GM11168 (cell line): ENCODE results near the gene KPNB1.

ENCODE experiments used
- in situ Hi-C: fragments of 300-500 bp; cut with MboI; formaldehyde crosslinking; loops from one replicate; pipeline ENCODE4 v1.12.0; 2022; ENCODE audit warnings: low sequenced_read_pairs; ENCODE audit not compliant: unreplicated experiment

The KPNB1 gene

DNA sequence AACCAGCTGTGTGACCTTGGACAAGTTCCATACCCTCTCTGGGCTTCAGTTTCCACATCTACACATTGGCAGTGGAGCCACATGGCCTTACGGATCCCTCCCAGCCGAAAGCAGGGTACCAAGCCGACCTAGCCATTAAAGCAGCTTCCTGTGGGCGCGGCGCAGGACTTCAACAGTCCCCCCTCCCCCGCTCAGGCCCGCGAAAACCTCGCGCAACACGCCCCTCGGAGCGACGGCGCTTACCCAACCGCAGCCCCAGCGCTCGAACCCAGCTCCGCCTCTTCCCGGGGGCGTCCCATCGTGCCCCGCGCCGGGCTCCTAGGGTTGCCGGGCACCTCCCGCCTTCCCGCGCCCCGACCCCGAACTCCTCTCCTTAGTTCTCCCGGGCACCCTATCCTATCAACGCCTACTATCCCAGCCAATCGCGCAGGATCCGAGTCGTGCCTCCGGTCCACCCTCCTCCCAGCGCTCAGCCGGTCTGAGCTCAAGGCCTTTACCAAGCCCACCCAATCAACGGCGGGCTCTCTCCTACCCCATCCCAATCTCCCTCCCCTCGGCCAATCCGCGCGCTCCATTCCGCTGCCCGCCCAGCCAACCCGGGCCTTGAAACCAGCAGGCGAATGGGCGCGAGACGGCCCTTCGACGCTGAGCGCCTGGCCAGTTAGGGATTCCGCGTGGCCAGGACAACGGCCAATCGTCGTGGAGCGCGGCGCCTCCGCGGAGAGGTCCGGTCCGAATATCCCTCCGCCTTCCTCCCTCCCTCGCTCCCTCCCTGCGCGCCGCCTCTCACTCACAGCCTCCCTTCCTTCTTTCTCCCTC, at the start of gene KPNB1:
KPNB1 (plus strand) TSS at position 767 of the 819 bp plus-strand sequence. CDS start 326 bp downstream, outside the sequence.
- in situ Hi-C loops: no loop called here

DNA sequence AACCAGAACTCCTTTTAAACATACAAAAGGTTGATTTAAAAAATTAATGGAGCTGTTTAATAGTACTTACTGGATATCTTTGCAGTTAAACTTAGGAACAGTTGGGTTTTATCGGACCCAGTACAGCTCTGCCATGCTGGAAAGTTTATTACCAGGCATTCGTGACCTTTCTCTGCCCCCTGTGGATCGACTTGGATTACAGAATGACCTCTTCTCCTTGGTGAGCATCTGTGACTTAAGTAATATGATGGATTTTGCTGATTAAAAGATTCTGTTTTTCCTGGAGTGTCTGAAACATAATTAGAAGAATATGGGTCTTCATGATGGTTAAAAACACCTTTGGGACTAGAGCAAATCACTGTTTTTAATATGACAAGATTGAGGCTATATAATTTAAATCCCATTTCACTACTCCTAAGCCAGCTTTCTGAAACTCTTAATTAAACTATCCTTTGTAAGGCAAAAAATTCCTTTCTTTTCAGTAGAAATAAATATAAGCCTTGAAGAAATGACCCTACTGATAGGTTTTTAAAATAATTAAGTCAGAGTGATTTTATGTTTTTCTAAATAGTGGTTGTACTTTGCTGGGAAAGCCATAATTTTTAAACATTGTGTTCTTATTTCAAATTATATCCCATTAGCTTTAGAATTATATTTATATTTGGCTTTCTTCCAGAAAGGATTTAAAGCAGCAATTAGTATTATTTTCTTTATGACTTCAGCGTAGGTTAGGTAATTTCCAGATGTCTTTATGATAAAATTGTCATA, 45.7 kb upstream of the KPNB1 start:
- in situ Hi-C loops: loop anchor here (25.0 kb wide), 1 partner anchor 92 kb away; no protein-coding TSS in a partner anchor

DNA sequence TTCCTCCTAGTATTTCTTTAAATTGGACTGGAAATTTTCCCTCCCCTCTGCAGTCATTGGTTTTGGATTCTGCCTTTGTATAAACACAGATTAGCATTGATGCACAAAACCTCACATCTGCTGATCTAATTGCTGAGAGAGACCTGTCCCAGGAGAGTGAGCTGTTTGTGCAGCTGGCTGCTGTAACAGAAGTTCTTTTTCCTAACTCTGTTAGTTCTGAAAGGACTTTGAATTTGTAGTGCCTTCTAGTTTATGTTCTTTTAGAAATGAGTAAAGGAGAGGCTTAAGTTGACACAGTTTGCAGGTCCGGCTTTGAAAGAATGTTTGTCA, 45.2 kb upstream of the KPNB1 start:
- in situ Hi-C loops: loop anchor here (25.0 kb wide), 1 partner anchor 92 kb away; no protein-coding TSS in a partner anchor

DNA sequence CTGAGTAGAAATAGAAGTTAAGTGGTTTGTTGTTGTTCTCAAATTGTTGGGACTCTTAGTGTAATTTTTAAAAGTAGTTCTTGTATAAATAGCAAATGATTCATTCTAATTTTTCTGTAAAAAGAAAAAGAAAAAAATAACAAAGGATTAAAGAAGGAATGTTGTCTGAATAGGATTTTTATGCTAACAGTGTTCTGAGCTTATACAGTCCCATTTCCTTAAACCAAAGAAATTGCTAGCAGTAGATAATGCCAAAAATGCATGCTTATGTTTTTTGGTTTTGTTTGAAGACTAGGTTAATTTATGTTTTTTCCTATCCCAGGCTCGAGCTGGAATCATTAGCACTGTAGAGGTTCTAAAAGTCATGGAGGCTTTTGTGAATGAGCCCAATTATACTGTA, 44.7 kb upstream of the KPNB1 start:
- in situ Hi-C loops: loop anchor here (25.0 kb wide), 1 partner anchor 93 kb away; no protein-coding TSS in a partner anchor

DNA sequence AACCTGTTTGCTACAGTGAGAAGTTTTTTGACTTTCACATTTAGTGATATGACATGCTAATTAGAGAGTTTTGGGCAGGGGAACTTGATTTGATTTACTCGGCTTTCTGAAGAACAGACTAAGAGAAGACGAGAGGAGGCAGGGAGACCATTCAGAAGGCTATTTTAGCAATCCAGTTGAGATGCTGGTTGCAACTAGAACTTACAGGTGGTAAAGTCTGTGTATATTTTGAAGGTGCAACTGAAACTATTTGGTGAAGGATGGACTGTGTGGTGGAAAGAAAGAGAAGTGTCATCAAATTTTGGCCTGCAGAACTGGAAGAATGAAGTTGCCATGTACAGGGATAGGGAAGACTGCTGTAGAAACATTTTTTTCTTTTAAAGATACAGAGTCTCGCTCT, 42.2 kb upstream of the KPNB1 start:
- in situ Hi-C loops: loop anchor here (25.0 kb wide), 1 partner anchor 95 kb away; no protein-coding TSS in a partner anchor

DNA sequence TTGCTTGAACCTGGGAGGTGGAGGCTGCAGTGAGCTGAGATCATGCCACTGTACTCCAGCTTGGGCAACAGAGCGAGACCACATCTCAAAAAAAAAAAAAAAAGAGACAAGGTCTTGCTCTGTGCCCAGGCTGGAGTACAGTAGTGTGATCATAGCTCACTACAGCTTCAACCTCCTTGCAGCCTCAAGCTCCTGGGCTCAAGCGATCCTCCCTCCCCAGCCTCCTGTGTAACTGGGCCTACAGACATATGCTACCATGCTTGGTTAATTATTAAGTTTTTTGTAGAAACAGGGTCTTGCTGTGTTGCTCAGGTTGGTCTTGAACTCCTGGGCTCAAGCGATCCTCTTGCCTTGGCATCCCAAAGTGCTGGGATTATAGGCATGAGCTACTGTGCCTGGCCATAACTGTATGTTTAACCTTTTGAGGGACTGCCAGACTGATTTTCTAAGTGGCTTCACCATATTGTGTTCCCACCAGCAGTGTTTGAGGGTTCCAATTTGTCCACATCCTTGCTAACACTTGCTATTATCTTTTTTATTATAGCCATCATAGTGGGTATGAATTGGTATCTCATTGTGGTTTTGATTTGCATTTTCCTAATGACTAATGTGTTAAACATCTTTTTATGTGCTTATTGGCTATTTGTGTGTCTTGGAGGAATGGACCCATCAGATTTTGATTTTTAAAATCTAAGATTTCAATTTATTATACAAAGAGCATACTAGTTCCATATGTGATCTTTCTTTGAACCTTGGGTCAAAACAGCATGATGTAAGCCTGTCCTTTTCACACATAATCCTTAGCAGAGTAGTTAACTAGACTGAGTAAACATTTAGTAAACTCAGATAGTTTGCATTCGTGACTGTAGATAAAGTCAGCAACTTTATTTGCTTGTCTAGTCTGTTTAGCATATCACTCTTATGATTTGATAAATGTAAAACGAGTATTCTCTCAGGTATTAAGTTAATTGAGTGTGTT, 38.1 kb upstream of the KPNB1 start:
- in situ Hi-C loops: loop anchor here (10.0 to 25.0 kb wide), 2 partner anchors 99 to 387 kb away; no protein-coding TSS in a partner anchor

DNA sequence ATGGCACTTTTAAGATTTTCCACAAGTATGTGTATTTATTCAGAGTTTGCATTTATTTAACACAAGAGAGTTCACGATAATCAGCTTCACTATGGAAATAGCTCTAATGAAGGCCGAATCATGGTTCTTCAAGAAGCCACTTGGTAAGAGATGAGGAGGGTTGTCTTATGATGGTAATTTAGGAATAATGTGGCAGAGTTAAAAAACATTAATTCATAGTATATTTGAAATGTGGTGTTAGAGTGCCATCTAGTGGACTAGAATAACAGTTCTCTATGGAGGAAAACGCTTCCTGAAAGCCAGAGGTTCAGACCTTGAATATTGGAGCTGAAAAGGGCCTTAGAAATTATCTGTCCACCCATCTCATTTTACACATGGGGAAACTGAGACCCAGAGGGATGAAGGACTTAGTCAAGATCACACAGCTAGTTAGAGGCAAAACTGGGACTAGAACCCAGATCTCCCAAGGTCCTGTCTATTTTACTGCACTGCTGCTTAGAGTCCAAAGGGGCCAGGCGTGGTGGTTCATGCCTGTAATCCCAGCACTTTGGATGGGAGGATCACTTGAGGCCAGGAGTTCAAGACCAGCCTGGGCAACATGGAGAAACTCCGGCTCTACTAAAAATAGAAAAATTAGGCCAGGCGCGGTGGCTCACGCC, 33.8 kb upstream of the KPNB1 start:
- in situ Hi-C loops: loop anchor here (10.0 to 25.0 kb wide), 2 partner anchors 104 to 391 kb away; no protein-coding TSS in a partner anchor

DNA sequence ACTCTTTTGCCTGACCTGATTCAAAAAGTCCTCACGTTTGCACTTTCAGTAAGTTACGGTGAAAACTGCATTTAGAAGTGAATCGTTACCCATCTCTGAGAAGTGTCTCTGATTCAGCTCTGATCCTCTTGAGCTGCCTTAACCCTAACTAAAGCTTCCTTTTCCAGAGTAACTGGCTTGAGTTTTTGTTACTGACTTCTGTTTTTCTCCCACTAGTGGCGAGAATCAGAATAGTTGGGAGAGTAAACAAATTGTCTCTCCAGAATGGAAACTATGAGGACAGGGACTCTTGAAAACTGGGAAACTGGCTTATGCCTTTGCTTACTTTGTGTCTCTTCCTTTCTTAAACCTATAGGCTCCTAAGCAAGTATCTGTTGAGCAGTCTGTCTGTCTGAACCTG, 31.3 kb upstream of the KPNB1 start:
- in situ Hi-C loops: loop anchor here (10.0 to 25.0 kb wide), 2 partner anchors 106 to 394 kb away; no protein-coding TSS in a partner anchor

DNA sequence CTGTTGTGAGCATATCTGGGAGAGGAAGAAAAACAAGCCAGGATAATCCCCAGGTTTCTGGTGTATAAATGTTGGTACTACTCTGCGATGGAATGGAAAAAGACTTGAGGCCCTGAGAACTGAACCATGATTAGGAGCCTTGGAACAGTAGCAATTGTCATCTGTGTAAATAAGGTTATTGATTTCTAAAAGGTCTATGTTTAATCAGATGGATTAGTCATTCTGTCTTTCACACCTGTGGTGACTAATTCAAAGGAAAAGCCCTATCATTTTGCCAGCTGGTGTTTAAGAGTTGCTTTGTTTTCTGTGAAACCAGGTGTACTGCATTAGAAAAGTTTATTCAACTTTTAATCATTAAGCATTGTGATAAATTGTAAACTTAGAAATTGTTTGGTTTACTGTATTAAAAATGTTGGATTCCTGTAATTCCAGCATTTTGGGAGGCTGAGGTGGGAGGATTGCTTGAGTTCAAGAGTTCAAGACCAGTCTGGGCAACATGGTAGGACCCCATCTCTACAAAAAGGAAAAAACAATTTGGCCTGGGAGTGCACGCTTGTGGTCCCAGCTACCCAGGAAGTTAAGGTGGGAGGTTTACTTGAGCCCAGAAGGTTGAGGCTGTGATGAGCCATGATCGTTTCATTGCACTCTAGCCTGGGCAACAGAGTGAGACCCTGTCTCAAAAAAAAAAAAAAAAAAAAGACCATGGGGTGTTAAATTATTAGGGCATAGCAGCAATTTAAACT, 29.0 kb upstream of the KPNB1 start:
- in situ Hi-C loops: loop anchor here (25.0 kb wide), 1 partner anchor 108 kb away; no protein-coding TSS in a partner anchor

DNA sequence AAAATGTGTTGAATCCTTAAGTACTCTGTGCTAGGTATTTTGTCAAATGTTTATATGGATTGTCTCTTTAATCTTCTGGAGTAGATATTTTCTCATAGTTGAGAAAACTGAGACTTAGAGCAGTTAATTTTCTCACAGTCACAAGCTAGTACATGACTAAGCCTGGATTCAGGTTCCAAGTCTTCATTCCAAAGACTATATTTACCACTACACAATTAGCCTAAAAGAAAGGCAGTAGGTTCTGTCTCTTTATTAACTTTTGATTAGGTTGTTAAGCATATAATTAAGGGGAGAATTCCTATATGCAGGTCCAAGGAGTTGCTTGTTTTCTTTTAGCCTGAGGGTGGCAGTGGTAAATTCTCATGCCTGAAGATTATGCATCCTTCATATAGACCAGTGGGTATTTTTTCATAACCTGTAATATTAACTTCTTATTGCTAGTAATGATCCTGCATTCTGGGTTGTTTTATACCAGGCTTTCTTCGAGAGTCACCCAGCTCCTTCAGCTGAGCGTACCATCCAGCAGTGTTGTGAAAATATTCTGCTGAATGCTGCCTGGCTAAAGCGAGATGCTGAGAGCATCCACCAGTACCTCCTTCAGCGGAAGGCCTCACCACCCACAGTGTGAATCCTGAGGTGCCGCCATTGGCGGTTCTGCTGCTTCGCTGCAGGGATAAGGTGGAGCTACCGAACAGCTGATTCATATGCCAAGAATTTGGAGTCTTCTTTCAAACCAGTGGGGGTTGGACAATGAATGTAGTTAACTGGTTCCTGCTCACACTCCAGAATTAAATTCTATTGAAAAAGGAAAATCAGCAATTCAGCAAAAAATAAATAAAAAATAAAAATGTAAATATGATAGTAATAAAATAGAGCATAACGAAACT, 28.2 kb upstream of the KPNB1 start:
- in situ Hi-C loops: loop anchor here (25.0 kb wide), 1 partner anchor 109 kb away; no protein-coding TSS in a partner anchor

DNA sequence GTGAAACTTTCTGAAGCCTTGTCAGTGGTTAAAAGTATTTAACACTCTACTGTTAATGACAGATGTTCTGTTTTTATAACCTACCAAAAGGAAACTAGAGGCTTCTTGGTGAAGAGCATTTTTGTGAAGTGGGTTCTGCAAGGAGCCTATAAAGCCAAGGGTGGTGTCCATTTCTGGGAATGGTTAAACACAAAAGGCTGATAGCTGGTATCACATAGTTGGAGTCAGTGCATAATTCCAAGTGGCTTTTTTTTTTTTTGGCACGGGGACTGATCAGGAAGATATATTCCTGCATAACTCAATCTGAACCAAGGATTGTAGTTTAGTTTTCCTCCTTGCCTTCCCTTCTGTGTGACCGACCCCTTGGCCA, 27.6 kb upstream of the KPNB1 start:
- in situ Hi-C loops: loop anchor here (25.0 kb wide), 1 partner anchor 110 kb away; no protein-coding TSS in a partner anchor

DNA sequence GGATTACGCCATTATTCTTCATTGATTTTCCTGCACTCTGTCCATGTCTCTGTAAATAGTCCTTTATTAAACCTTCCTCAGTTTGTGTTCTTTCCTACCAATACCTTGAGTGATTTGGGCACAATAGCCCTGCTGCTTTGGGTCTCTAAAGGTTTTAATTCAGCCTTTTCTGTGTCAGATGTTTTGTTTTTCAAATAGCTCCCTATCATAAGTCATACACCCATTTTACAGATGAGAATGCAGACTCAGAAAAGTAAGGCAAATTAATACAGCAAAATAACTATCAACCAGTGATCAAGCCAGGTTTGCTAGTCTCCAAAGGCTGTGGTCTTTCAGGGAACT, 25.0 kb upstream of the KPNB1 start:
- in situ Hi-C loops: loop anchor here (25.0 kb wide), 1 partner anchor 112 kb away; no protein-coding TSS in a partner anchor

DNA sequence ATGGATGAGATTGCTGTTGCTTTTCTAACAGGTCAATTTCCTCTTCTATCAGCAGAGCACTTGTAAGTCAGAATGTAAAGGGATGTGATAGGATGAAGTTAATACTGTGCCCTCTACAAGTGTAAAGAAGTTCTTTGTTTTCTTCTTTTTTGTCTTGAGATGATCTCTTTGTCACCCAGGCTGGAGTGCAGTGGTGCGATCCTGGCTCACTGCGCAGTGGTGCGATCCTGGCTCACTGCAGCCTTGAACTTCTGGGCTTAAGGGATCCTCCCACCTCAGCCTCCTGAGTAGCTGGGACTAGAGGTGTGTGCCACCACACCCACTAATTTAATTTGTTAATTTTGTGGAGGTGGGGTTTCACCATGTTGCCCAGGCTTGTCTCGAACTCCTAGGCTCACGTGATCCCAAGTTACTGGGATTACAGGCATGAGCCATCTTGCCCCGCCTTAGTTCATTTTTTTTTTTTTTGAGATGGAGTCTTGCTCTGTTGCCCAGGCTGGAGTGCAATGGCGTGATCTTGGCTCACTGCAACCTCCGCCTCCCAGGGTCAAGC, 21.6 kb upstream of the KPNB1 start:
- in situ Hi-C loops: no loop called here

DNA sequence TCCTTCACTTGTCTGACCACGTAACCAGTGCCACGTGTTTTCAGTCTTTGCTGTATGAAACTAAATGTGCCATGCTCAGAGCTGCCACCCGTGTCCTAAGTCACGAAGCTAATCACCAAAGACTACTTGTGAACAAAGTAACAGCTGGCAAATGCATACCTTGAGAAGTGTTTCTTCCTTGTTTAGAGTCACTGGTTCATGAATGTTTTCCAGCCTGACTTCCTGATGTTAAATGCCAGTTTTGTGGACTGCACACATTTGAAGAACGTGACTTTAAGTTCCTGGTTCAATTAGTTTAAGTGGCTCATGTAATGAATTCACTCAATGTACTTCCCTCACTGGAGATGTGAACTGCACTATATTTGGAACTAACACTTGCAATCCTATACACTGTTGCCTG, 19.9 kb upstream of the KPNB1 start:
- in situ Hi-C loops: no loop called here

DNA sequence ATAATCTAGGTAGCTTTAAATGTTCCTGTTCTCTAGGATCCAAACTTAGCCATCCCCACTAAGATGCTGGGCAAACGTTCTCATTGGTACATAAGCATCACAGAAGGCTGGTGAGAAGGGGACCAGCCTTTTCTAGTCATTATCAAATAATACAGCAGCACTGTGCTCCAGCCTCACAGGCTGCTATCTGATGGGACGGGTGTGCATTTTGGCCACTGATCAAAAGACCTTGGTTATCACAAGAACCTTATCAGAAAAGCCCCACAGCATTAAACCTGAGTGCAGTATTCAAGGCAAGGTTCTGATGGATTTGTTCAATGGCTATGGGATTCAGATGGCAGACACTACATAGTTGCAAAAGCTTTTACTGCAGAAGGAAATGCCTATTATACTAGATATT, 19.1 kb upstream of the KPNB1 start:
- in situ Hi-C loops: no loop called here

DNA sequence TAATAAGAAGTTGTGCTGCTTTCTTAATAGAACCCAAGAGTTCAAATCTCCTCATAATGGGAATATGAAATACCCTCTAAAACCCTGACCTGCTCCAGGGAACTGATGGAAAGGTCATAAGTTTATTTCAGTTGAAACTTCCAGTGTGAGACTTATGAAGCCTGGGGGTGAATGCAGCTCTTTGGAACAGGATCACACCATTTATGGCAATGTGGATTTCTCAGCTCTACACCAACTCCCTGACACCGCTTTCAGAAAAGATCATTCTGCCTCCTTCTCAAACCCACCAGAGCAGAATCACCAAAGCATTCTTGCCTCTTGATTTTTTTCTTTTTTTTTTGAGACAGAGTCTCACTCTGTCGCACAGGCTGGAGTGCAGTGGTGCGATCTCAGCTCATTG, 16.7 kb upstream of the KPNB1 start:
- in situ Hi-C loops: no loop called here

DNA sequence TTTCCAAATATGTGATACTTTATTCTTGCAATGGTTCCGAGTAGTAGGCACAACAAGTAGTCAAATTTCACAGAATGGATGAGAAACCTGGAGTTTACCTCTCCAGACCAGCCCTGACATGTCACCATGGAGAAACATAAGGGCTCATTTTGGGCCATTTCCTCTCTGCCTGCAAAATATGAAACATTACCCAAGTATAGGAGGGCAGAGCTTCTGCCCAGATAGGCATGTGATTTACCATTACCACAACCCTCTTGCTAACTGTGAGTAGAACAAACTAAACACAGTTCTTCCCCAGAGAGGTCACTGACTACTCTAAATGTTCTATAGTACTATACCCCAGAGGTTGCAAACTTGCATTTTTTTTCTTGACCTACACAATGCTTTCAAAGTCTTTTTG, 15.7 kb upstream of the KPNB1 start:
- in situ Hi-C loops: no loop called here
